HG02943 (cell line): ENCODE results near the gene CCNF.

Experiments
- ATAC-seq: cut with Tn5 transposase; IDR thresholded peaks from one replicate; pipeline ENCODE4 v1.9.1; 2021; ENCODE audit warnings: mild to moderate bottlenecking, low read depth, moderate library complexity; ENCODE audit not compliant: unreplicated experiment

The CCNF gene

DNA sequence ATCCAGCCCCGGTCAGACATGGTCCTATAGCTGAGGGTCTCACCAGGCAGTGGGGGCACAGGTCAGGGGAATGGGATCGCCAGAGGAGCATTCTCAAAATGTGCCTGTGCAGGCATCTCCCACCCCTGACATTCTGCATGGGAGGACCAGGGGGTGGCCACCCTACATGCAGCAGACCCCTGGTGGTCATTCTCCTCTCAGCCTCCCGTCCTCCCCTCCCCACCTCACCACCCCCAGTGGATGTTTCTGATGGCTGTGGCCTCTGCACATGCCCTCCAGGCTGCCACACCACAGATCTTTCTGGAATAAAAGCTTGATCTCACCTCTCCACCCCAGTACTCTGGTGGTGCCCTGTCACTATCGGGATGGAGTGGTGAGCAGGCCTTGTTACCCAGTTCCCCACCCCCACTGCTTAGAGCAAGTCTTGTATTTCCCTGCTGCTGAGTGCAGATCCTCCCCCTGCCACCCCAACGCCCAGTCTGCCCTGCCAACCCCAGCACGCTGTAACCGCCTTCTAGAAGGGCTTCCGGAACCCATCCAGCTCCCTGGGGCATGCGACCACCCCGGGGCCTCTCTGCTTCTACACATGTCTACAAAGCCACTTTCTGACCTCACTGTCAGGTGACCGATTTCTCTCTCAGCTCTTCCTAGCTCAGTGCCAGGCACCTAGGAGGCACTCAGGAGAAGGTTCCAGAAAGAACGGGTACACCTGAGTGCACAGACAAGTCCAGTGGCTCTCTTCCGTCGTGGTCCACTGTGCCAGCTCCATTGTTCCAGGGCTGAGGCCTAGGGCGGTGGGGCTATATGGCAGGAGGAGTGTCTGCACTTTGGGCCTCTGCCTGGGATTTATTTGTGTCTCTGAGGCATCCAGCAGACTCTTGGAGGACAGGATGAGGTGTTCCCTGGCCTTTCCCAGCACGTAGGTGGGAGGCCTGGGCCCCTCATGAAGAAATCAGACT is 55.0 kb downstream of the CCNF start:
- no peak for ATAC-seq

DNA sequence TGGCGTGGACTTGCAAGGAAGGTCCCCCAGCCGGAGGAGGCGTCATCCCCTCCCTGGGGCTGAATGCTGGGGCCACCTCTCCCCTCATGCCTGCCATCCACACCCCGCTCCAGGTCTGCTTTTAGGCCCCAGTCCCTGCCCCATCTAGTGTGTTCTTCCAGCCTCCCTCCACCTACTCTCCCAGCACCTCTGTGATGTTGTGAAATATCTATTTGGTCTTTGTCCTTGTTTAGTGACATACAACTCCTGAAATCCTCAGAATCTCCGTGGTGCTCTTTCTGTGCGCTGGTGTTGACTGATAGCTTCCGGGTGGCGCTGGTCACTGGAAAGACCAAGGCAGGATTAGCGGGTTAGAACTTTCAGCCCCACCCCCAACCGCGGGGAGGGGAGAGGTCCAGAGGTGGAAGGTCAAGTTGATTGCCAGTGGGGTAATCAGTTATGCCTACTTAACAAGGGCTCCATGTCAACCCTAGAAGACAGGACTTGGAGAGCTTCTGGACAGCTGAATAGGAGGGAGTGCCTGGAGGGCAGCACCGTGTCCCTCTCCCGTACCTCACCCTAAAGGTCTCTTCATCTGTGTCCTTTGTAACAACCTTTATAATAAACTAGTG is 55.8 kb downstream of the CCNF start:
- no peak for ATAC-seq

DNA sequence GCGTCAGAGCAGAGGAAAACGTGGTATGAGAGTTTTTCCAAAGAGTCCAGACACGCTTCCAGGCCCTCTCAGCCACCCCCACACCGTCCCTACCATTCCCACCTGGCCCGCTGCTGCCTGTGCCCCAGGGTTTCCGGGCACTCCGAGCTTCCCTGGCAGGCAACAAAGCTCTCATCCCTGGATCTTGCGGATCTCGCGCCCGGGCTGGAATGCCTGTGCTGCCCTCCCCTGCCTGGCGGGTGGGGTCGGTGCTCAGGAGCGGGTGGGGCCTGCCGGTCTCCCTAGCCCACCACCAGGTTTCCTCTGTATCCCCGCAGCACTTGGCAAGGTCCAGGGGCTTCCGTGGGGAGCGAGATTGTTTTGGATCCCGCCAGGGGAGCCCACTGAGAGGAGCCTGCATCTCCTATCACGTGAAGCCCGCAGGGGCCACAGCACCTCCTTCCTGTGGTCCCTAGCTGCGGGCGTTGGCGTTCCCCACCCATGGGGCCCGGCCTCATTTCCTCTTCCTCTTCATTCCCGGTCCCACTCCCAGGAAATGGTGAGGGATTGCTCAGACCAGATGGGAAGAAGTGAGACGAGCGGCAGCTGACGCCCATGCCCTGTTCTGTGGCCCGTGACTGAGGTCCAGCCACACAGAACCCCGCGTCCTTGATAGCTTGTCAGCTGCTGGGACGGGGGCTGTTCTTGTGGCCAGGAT is 56.7 kb downstream of the CCNF start:
- no peak for ATAC-seq

DNA sequence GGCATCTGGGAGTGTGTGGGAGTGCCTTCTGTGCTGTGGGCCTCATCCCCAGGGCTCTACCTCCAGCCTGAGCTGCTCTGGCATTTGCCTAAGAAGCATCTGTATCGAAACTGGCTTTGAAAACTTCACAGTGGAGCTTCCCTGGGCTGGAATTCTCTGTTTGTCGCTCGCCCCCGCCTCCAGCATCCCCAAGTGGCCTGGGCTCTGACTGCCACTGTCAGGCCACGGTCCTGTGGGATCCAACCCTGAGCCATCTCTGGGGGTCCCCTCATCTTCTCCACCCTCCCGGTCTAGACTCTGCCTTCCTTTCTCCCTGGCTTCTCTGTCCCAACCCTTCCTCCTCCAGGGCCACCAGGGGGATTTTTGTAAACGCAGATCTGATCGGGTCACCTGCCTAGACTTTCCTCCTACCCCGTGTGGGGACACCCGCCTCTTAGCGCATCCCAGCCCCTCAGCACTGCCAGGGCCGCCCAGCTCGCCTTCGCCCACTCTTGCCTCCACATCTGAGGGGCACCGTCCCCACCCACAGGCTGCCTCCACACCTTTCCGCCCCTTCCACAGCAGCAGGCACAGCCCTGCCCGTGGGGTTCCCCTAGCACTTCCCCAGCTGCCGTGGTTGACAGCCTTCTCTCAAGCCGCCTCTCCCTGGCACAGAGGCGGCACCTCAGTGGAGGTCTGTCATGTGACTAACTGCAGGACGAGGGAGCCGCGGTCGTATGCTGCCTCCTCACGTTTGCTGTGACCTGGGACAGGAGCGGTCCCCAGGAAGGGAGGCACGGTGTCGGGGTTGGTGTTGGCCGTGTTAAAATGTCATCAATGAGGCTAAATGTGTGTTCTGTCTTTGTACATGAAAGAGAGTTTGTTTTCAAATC is 57.6 kb downstream of the CCNF start:
- no peak for ATAC-seq

DNA sequence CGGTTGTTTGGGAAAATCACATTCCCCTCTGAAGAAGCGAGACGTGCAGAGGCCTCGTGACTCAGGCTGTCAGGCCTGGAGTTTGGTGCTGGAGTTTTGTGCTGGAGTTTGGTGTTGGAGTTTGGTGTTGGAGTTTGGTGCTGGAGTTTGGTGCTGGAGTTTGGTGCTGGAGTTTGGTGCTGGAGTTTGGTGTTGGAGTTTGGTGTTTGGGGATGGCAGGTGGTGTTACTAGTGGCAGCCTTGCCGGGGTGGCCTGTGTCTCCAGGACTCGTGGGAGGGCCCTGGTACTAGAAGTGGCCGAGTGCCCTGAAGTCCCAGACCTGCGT is 58.2 kb downstream of the CCNF start:
- no peak for ATAC-seq

DNA sequence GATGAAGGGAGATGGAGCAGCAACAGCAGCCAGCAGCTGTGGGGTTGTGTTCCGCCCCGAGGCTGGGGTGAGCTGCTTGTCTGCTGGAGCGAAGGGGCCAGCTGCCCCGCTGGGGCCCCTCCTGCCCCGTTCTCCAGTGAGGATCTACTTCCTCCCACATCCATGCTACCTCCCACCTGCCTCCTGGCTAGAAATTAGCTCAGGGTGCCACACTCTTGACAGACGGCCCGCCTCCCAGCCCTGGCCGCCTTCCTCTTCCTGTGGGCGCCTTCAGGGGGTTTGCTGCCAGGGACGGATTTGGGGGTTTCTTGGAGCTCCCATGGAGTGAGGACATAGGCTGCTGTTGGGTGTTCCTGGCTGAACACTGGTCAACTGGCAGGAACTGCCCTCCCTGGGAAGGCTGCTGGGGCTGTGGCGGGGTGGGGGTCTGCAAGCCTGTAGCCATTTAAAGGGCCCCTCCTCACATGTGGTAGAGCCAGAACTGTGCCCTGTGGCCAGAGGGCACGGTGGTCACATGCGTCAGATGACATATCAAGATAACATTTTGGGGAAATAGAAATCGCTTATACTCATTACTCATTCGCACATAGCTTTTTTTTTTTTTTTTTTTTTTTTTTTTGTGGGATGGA is 58.8 kb downstream of the CCNF start:
- no peak for ATAC-seq

DNA sequence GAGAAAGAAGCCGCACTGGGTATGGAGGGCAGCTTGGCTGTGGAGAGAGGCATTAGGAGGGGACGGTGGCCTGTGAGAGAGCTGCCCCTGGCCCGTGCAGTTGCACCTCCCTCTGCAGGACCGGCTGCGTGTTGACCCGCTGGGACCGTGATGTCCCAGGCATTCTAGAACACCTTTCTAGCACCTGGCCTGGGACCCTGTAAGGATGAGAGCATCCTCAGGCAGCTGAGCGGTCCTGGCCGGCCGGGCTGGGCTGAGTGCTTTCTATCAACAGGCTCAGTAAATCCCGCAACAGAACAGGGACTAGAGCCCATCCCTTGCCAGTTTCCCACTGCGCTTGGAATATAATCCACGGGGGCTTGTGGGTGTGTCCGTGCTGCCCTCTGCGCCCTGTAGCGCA is 60.3 kb downstream of the CCNF start:
- no peak for ATAC-seq

DNA sequence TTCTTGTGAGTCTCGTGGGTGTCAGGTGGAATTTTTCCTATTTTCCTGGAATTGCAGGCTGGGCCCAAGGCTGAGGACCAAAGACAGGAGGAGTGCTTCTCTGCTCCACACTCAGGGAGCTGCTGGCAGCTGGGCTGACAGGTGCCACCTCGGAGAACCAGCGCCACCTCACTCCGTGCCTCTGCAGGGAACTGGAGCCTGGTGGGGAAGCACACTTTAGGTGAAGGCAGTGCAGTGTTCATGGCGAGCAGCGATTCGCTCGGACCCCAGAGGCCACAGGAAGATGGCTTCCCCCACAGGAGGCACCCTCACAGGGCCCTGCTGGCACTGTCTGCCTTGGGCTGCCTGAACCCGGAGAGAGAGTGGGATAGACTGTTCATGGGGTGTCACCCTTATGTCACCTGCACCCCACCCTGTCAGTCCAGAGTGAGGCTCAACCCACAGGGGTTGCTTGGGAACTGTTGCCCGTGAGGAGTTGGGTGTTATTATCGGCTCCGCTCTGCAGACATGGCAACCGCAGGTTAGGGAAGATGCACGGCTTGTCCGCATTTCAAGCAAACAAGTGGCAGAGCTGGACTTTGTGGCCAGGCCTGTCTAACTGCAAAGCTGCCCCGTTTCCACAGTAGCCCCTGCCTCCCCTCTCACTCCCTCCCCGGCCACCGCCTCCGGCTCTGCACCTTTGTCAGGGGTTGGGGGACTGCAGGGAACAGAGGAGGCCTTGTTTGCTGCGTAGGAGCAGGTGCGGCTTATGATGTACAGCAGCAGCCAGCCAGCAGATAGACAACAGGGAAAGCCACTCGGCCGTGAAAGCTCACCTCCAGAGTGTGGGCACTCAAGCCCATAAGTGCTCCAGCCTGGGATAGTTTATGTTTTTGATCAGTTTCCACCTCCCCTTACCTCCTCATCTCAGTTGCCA is 61.2 kb downstream of the CCNF start:
- ATAC-seq: no peak

DNA sequence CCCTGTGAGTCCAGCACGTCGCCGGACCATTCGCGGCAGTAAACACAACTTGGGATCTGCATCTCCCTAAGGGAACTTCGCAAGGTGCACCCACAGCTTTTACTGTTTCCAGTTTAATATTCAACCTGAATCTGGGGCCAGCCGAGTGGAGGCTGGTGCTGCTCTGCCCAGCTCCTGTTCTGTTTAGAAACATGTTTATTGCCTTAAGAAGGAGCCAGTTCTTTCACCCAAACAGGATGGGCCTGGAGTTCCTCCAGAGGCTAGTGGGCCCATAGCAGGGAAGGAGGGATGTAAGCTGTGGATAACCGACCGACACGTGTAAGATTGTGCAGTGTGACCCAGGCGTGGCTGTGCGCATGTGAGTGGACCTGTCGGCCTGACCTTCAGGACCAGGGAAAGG is 63.0 kb downstream of the CCNF start:
- ATAC-seq: no peak

DNA sequence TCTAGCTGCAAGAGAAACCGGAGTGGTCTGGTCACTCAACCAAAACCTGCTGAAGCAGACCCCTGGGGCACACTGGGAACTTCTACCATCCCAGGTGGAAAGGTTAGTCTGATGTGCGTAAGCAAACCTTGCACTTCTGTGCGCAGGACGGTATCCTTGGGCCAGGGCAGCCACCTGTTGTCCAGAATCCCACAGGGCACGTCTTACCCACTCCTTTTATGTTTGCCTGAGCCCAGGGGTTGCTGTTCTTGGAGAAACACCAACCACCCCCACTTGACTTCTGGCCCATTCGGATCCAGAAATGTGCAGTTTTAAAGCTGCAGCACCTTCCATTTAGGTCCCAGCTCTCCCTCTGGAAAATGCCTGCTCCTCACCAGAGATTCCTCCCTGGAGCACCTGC is 64.4 kb downstream of the CCNF start:
- no peak for ATAC-seq

DNA sequence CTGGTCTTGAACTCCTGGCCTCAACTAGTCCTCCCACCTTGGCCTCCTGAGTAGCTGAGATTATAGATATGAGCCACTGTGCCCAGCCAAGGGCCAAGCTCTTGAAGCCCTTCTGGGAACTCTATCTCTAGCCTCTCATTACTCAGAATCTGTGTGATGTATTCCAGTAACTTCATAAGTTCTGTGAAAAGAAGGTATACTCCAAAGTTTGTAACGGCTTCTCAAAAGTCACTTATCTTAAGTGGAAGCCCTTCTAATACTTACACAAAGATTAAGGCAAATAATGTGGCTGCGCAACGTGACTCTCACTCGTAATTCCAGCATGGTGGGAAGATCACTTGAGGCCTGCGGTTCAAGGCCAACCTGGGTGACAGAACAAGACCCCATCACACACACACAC is 65.4 kb downstream of the CCNF start:
- ATAC-seq: no peak

DNA sequence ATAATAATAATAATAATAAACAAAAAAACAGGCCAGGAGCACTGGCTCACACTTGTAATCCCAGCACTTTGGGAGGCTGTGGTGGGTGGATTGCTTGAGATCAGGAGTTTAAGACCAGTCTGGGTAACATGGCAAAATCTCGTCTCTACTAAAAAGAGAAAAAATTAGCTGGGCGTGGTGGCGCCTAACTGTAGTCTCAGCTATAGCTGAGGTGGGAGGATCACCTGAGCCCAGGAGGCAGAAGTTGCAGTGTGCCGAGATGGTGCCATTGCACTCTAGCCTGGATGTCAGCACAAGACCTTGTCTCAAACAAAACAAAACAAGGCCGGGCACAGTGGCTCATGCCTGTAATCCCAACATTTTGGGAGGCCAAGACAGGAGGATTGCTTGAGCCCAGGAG is 65.8 kb downstream of the CCNF start:
- ATAC-seq: no peak

DNA sequence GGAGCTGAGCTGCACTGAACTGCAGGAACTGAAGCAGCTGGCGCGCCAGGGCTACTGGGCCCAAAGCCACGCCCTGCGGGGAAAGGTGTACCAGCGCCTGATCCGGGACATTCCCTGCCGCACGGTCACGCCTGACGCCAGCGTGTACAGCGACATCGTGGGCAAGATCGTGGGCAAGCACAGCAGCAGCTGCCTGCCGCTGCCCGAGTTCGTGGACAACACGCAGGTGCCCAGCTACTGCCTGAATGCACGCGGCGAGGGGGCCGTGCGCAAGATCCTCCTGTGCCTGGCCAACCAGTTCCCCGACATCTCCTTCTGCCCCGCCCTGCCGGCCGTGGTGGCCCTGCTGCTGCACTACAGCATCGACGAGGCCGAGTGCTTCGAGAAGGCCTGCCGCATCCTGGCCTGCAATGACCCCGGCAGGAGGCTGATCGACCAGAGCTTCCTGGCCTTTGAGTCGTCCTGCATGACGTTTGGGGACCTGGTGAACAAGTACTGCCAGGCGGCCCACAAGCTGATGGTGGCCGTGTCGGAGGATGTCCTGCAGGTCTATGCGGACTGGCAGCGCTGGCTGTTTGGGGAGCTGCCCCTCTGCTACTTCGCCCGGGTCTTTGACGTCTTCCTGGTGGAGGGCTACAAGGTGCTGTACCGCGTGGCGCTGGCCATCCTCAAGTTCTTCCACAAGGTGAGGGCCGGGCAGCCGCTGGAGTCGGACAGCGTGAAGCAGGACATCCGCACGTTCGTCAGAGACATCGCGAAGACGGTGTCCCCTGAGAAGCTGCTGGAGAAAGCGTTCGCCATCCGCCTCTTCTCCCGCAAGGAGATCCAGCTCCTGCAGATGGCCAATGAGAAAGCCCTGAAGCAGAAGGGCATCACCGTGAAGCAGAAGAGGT is 67.2 kb downstream of the CCNF start:
- no peak for ATAC-seq

DNA sequence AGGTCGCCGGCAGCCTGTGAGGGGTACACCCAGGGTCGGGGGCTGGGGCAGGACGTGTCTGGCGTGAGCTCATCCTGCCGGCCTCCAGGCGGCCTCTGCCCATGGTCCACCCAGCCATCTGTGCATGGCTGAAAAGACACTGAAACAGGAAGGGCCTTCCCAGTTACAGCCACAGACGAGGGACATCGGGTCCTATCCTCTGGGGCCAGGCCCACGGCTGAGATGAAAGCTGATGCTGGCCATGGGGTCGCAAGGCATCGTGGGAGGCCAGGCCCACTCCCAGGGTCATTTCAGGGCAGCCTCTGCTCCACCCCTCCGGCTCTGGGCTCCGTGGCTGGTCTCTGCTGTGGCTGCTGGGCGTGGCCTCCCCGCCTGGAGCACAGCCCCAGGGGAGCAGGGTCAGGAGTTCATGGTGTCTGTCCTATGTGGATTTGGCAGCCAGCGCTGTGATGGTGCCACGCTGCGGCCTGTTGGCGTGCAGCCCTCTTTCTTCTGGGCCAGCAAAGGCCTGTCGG is 67.9 kb downstream of the CCNF start:
- ATAC-seq: no peak

DNA sequence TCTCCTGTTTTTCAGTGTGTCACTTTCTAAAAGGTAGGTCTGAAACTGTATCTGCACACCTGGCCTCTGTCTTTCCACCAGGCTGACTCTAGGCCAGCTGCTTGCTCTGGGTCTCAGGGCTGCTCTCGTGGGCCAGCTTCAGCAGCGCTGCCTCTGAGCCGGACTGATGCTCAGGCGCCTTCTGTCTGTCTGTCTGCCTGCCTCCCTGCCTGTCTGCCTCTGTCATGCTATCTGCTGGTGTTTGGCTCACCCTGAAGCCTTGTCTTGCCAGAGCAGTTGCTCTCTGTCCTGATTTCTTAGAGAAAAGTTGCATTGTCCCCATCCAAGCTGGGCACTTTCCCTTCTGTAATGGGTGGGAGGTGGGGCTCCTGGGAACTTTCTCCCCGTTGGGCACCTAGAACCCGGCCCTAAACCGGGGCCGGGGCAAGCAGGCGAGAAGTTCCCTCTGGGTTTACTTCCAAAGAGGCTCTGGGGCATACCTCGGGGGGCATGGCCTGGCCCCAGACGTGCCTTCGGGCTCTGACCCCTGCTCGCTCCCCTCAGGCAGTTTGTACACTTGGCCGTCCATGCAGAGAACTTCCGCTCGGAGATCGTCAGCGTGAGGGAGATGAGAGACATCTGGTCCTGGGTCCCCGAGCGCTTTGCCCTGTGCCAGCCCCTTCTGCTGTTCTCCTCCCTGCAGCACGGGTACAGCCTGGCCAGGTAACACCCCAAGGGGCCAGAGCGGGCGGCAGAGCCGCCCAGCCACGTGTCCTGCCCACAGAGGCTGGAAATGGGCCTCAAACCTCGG is 68.6 kb downstream of the CCNF start:
- ATAC-seq: no peak

DNA sequence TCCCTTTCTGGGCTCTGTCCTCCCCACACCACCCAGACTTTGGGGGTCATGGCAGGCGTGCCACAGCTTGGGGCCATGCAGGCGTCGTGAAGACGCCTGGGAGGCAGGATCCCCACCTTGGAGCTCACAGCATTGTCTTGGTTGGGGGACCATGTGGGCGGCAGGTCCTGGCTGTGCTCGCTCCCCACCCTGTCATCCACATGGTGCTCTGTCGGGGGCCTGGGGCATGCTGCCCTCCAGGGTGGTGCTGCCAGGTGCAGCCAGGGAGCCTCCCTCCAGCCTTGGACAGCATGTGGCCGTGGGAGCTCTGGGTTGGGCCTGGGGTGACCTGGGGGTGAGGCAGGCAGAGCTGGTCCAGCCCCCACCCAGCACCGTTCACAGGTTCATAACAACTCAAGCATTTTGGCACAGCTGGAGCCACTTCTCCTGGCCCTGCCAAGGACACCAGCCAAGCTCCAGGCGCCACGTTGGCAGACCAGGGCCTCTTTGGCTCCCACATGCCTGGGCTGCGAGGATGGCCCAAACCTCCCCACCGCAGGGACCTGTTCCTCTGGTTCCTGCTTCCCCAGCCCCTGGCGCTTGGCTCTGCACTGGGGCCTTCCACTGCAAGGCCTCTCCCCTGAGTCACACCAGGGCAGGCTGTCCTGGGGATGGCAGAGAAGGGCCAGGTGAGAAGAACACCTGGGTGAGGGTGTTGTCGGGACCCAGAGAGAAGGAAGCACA is 69.4 kb downstream of the CCNF start:
- no peak for ATAC-seq

DNA sequence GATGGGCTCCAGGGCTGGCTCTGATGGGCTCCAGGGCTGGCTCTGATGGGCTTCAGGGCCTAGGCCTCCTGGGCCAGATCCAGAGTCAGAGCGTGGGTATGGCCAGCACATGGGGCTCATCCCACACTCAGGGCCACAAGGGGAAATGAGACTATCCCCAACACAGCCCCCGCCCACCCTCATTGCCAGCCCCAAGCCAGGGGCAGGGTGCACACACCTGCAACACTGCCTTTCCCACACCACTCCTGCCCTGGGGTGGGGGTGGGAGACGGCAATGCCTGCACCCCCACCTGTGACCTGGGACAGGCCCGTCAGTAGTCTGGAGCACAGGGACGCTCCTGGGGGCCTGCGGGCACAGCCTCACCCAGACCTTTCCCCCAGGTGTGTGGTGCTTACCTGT is 70.2 kb downstream of the CCNF start:
- no peak for ATAC-seq
